SK-N-MC (cell line): ENCODE measurements around the gene GJD3.
A peak's percentile ranks its signal among the peaks of the same experiment; 100 is the strongest.

Experiments used
- DNase-seq: peaks from one replicate; pipeline ENCODE4 v3.0.0-alpha.2; 2011; ENCODE audit warnings: low read depth, low spot score
- H3K27ac ChIP-seq: fragments of 200-600 bp; sonication (generic); 2 replicates; pipeline ENCODE4 v1.5.1; 2016; ENCODE audit warnings: mixed run types
- H3K36me3 ChIP-seq: fragments of 200-600 bp; sonication (generic); 2 replicates; pipeline ENCODE4 v1.6.1; 2017; ENCODE audit warnings: antibody characterized with exemption, low read length, mixed read lengths; ENCODE audit not compliant: insufficient read depth
- H3K4me3 ChIP-seq: fragments of 200-600 bp; sonication (generic); 2 replicates; pipeline ENCODE4 v1.5.1; 2016
- H3K9ac ChIP-seq: fragments of 200-600 bp; sonication (generic); 2 replicates; pipeline ENCODE4 v1.8.0; 2017; ENCODE audit warnings: mixed run types, mixed read lengths; ENCODE audit not compliant: insufficient read length
- H3K9me3 ChIP-seq: fragments of 200-600 bp; sonication (generic); 2 replicates; pipeline ENCODE4 v1.6.1; 2017; ENCODE audit warnings: low read depth, mild to moderate bottlenecking, antibody characterized with exemption, low read length, moderate library complexity, mixed read lengths
- EZH2 ChIP-seq: fragments of 200-600 bp; sonication (generic); IDR thresholded peaks from one replicate; pipeline ENCODE4 v1.6.1; 2017; ENCODE audit warnings: antibody characterized with exemption
- FOXP2 ChIP-seq: optimal IDR thresholded peaks from 2 replicates; pipeline ENCODE3; 2011; ENCODE audit warnings: mild to moderate bottlenecking, moderate library complexity; ENCODE audit not compliant: insufficient read depth; ENCODE audit errors: extremely low read length, control extremely low read depth
- POLR2AphosphoS5 ChIP-seq: IDR thresholded peaks from 2 replicates; pipeline ENCODE4 v1.6.1; 2012; ENCODE audit warnings: mild to moderate bottlenecking, low read depth, low read length, borderline replicate concordance

GJD3 gene

DNA sequence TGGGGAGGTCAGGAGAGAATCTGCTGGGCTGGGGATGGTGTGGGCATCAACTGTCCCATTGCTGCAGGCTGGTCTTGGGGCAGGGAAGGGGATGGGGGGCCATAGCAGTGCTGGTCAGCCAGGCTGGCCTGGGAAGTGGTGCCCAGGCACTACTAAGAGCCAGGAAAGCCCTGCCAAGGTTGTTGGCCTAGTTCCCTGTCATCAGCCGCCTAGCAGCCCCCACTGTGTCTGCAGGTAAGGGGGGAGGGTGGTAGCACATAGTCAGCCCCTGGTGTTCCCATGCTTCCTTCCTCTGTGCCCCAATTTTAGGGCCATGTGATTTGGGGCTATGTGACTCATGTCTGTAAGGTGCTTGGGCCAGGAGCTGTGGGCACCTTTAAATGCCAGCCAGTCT is 17.8 kb downstream of the GJD3 start:
- Histone ChIP-seq H3K4me3 (no peak overlapping the region), H3K36me3 (peaks cover 8% of the 10 kb centered on the region; the same call in 1 of the 2 replicates), H3K9me3 (no peaks in the 10 kb centered on the region), H3K9ac (no peak overlapping the region), H3K27ac (peak overlapping the region; percentile 42; the same call in 1 of the 2 replicates)
- TF ChIP-seq POLR2AphosphoS5 (no peak), FOXP2 (no peak), EZH2 (no peak)
- DNase-seq, result no peak

DNA sequence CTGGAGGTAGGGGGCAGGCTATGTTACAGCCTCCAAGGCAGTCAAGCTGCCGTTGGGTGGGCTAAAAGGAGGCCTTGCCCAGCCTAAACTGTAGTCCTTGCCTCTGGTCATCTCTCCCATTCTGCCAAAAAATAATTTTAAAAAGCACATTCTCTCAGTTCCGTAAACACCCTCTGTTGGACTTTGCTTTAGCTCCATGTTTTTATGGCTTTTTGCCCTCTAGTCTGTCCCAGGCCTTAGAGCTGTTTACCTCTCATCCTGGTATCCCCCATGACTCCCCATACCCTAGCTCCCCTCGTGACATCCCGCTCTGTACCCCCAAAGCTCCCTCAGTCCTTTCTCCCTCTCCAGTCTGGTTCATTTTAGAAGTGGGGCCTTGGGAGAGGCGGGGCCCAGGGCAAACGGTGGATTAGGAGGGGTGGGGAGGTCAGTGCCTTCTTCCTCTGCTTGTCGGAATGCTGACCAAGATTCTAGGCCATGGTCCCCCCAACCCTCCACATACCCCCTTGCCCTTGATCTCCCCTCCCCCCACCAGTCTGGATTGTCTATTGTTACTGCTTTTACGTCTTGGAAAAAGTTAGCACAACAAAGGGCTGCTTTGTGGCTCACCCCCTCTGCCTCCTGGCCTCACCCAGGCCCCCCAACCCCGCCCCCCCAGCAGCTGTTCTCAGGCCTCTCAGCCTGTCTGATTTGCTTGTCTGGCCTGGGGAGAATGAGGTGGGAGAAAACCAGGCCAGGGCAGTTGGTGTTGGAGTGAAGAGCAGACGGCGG is 18.4 kb downstream of the GJD3 start:
- H3K9ac ChIP-seq, result no peak overlapping the region
- H3K9me3 ChIP-seq, result no peaks in the 10 kb centered on the region
- peak overlapping the region; percentile 42; the same call in 1 of the 2 replicates for H3K27ac ChIP-seq
- H3K4me3 ChIP-seq, result peak overlapping the region; percentile 77
- peaks cover 6% of the 10 kb centered on the region; the same call in 1 of the 2 replicates for H3K36me3 ChIP-seq
- DNase-seq, result no peak
- TF ChIP-seq POLR2AphosphoS5 (no peak), FOXP2 (no peak), EZH2 (no peak)

DNA sequence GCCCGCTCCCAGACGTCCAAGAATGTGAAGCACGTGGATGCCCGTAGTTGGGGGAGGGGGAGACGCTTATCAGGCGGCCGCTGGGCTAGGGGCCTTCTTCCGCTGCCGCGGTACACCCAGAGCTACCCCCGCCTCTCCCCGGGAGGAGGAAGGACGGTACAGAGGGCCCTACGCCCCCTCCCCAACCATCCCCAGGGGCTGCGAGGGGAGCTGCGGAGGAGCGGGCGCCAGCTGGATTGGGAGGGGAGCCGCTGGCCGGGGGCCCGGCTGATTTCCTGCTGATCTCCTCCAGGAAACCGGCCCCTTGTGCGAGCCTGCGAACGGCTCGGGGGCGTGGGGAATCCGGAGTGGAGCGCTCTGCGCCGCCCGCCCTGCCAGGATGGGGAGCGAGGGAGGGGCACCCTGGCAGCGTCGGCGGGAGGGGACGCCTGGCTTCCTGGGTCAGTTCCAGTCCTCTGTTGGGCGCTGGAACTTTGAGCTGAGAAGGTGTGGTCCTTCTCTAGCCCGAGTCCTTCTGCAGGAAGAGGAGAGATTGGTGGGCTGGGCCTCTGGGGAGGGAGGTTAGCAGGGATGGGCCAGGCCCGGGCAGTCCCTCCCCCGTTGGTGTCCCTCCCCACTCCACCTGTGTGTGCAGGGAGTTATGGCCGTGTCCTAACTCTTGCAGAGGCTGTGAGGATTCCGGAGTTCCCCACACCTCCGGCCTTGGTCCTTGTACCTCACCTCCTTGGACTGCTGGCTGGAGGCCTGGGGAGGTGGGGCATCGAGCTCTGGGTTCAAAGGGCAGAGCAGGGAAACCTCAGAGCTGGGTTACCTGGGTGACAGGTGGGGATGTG is 19.2 kb downstream of the GJD3 start:
- DNase-seq, result no peak
- peak overlapping the region; percentile 77 for H3K4me3 ChIP-seq

DNA sequence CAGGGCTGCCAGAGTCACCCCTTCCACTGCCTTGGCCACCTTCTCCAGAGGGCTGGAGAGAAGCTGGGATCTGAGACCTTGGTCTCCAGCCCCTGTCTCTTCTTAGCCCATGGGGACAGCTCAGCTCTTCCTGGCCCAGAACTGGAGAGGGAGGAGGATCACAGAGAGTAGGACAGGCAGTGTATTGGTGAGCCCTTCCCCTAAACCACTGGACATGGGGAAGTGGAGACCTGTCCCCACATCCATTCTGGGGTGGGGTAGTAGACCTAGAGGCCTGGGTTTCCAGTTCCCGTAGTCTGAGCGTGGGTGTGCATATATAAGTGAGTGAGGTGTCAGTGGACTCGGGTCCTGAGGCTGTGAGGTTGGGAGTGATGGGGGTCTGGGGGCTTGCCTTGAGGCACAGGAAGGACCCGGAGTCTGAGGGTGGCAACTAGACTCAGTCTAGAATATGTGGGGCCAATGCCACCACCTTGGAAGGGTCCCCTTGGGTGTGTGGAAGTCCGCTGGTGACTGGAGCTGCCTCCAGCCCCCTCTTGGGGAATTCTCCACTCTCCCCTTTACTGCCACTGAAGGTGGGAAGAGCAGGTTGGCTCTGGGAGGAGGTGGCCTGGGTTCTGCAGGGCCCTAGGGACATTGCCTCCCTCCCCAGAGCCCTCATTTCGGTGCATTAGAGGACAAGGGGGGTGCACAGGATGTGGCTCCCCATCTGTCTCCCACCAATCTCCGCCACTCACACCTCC is 19.9 kb downstream of the GJD3 start:
- no peaks in the 10 kb centered on the region for H3K9me3 ChIP-seq
- no peak for TF ChIP-seq FOXP2
- TF ChIP-seq POLR2AphosphoS5, result no peak
- no peak for TF ChIP-seq EZH2
- H3K36me3 ChIP-seq, result peaks cover 9% of the 10 kb centered on the region; the same call in 1 of the 2 replicates
- no peak for DNase-seq
- H3K4me3 ChIP-seq, result peak overlapping the region; percentile 77
- H3K27ac ChIP-seq, result peak overlapping the region; percentile 0; the same call in 1 of the 2 replicates
- no peak overlapping the region for H3K9ac ChIP-seq

More for the DNA sequence above, 19.2 kb downstream of the GJD3 start:
- Histone ChIP-seq H3K9ac (no peak overlapping the region), H3K9me3 (no peaks in the 10 kb centered on the region), H3K27ac (peak overlapping the region; percentile 0), H3K36me3 (peaks cover 9% of the 10 kb centered on the region; the same call in 1 of the 2 replicates)
- TF ChIP-seq POLR2AphosphoS5 (peak; percentile 18; the same call in 1 of the 2 replicates), EZH2 (no peak), FOXP2 (peak; percentile 8)

DNA sequence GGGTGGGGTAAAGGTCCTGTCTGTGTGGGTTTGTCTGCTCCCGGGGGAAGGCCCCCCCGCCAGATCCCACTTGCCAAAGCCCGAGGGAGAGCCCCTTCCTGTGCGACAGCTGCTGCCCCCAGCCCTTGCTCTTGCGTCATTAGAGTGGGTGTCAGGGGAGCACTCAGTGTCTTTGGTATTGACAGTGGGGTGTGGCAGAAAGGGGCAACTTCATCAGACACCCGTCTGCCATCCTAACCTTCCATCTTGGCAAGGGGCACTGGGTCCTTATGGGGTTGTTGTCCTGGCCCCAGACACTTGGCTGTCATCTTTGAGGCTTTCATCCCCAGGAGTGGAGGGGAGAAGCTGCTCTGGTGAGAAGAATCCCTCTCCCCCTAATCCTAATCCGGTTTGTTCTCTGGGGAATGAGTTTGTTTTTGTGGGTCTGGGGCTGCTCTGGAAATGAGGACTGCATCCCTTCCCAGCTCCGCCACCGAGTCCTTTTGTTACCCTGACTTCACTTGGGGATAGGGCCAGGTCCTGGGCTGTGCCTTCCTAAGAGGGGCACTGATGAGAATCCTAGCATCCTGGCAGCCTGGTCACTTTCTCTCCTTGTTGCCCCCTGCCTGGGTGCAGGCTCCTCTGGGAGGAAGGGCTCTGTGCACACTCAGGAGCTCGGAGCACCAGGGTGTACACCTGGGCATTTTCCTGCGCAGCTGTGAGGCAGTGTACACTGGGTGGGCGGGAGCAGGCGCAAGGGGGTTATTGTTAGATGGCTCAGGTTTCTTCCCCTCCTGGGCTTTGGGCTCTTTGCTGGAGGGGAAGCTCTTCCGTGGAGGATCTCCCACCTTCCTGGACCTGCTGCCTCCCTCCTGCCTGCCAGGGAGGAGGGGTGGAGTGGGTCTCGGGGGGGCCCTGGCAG is 21.1 kb downstream of the GJD3 start:
- H3K9ac ChIP-seq, result no peak overlapping the region
- no peak for DNase-seq
- peak overlapping the region; percentile 49 for H3K4me3 ChIP-seq
- peak overlapping the region; percentile 72 for H3K27ac ChIP-seq
- H3K36me3 ChIP-seq, result peaks cover 11% of the 10 kb centered on the region; the same call in 1 of the 2 replicates
- no peaks in the 10 kb centered on the region for H3K9me3 ChIP-seq
- TF ChIP-seq EZH2 (no peak), FOXP2 (peak; percentile 24)

DNA sequence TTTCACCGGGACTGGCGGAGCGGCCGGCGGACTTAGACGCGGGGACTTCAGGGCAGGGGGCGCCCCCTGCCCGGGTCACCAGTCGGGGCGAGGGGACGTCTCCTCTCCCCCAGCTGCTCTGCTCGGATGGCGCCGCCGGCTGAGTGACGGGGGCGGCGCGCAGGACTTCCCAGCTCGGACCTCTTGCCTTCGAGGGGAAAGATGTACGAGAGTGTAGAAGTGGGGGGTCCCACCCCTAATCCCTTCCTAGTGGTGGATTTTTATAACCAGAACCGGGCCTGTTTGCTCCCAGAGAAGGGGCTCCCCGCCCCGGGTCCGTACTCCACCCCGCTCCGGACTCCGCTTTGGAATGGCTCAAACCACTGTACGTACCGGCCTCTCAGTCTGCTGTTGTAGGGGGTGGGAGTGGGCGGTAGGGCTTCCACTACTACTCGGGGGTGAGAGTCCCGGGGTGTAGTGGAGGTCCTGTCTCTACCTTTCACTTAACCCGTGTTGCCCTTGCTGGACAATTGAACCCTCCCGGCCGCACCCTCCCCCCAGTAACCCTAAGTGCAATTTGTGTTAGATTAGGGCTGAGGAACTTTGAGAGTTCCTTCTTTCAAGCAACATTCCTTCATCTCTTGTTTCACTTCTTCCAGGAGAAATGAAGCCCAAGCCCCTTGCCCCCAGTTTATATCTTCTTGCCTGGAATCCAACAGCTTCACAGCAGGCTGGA is 21.9 kb downstream of the GJD3 start:
- Histone ChIP-seq H3K9ac (no peak overlapping the region), H3K4me3 (peak overlapping the region; percentile 49), H3K36me3 (peaks cover 11% of the 10 kb centered on the region; the same call in 1 of the 2 replicates), H3K27ac (peak overlapping the region; percentile 72), H3K9me3 (no peaks in the 10 kb centered on the region)
- DNase-seq, result no peak
- TF ChIP-seq POLR2AphosphoS5 (no peak), EZH2 (no peak), FOXP2 (no peak)
